ENCODE measurements around the gene DMKN.
A peak's percentile ranks its signal among the peaks of the same experiment; 100 is the strongest.
"Not testable (repeated sequence)": the region's sequence is repeated elsewhere in the genome, so short reads cannot be mapped to it uniquely, and the experiment has no call there.

Gene DMKN

DNA sequence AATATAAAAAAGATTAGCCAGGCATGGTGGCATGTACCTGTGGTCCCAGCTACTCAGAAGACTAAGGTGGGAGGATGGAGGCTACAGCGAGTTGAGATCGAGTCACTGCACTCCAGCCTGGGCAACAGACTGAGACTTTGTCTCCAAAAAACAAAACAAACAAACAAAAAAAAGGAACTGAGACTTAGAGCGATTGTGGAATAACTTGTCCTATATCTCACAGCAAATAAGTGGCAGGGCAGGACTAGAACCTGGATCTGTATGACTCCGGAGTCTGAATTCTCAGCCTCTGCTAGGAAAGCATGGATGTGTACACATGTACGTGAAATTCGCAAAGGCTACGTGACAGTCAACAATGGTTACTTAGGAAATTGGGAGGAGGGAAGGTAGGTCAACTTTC, 43.3 kb downstream of the DMKN start:
- intact Hi-C loops (cut with DNase I; ENCODE audit: low total_unique reads) = no loop called here
- H3K27ac ChIP-seq = no peak overlapping the region
- no peak for TF ChIP-seq CTCF (IDR thresholded peaks at IDR 0.05)

DNA sequence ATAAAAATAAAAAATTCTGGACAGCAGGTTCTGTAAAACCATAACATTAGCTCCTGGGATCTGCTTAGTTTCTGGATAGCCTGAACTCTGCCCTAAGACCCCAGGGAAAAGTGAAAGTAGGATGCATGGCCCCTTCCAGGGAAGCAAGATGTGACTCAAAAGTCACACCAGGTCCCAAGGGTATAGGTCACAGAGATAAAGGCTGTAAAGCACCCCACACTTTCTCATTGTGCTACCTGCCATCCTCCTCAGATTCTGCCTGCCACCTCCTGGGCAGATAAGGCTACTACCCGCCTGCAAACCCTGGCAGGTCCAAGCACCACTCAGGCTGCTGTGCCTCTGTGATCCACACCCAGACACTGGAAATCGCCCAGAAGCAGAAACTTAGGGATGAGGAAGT, 44.8 kb downstream of the DMKN start:
- Histone ChIP-seq H3K9me3 (no peaks in the 10 kb centered on the region), H3K36me3 (no peaks in the 10 kb centered on the region), H3K4me1 (no peaks in the 10 kb centered on the region), H3K27ac (no peak overlapping the region), H3K4me3 (no peak overlapping the region), H3K27me3 (peaks cover 0 to 13% of the 10 kb centered on the region in 2 donors)
- no peak for DNase-seq
- intact Hi-C loops (cut with DNase I; ENCODE audit: low total_unique reads) = no loop called here
- TF ChIP-seq CTCF (IDR thresholded peaks at IDR 0.05) = peak; percentile 11 to 22

More for the DNA sequence above, 43.3 kb downstream of the DMKN start:
- H3K4me1 ChIP-seq = no peaks in the 10 kb centered on the region
- H3K27me3 ChIP-seq = peaks cover 0 to 13% of the 10 kb centered on the region in 2 donors
- DNase-seq = no peak
- no peak overlapping the region for H3K4me3 ChIP-seq
- no peaks in the 10 kb centered on the region for H3K9me3 ChIP-seq
- no peaks in the 10 kb centered on the region for H3K36me3 ChIP-seq

DNA sequence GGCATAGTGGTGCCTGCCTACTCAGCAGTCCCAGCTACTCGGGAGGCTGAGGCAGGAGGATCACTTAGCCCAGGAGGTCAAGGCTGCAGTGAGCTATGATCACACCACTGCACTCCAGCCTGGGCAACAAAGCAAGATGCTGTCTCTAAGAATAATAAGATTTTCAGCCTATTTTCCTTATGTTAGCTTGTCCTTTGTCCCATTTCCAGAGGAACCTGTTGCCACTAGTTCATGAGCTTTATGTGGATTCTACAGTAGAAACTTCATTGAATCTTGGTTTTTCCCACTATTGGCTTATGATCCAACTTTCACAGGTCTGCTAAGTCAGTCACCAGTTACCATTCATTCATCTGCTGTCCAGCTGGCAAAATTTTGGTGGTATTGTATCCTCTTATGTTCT, 47.2 kb downstream of the DMKN start:
- no peak for DNase-seq
- H3K27ac ChIP-seq = no peak overlapping the region
- intact Hi-C loops (cut with DNase I; ENCODE audit: low total_unique reads) = no loop called here
- no peak for TF ChIP-seq CTCF (IDR thresholded peaks at IDR 0.05)
- no peak overlapping the region for H3K4me3 ChIP-seq
- no peaks in the 10 kb centered on the region for H3K4me1 ChIP-seq
- H3K27me3 ChIP-seq = peaks cover 0 to 13% of the 10 kb centered on the region in 2 donors
- H3K9me3 ChIP-seq = no peaks in the 10 kb centered on the region
- H3K36me3 ChIP-seq = no peaks in the 10 kb centered on the region

DNA sequence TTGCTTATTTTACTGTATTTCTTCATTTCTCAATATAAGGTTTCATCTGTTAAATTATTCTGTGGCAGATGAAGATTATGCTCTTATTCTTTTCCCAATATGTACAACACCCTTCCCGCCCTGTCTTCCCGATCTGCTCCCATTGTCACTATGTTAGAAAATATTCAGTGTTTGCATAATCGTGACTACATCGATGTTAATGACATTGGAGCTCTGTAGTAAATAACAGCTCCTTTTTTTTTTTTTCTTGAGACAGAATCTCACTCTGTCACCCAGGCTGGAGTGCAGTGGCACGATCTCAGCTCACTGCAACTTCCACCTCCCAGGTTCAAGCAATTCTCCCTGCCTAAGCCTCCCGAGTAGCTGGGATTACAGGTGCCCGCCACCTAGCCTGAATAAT, 50.5 kb downstream of the DMKN start:
- H3K27ac ChIP-seq; H3K4me1 ChIP-seq; H3K9me3 ChIP-seq; H3K36me3 ChIP-seq; intact Hi-C loops (cut with DNase I; ENCODE audit: low total_unique reads); H3K27me3 ChIP-seq; H3K4me3 ChIP-seq; DNase-seq: not testable (repeated sequence)

- intact Hi-C loops (cut with DNase I; ENCODE audit: low total_unique reads) = no loop called here
- no peak for TF ChIP-seq CTCF (IDR thresholded peaks at IDR 0.05)
- H3K4me3 ChIP-seq = no peak overlapping the region
- peaks cover 0 to 6% of the 10 kb centered on the region in 2 donors for H3K27me3 ChIP-seq
- no peaks in the 10 kb centered on the region for H3K9me3 ChIP-seq
- no peak overlapping the region for H3K27ac ChIP-seq
- H3K4me1 ChIP-seq = no peaks in the 10 kb centered on the region
- no peaks in the 10 kb centered on the region for H3K36me3 ChIP-seq
- DNase-seq = no peak
Observed at GRCh38 chr19:35462476-35462953, 50.9 kb downstream of the DMKN start.

DNA sequence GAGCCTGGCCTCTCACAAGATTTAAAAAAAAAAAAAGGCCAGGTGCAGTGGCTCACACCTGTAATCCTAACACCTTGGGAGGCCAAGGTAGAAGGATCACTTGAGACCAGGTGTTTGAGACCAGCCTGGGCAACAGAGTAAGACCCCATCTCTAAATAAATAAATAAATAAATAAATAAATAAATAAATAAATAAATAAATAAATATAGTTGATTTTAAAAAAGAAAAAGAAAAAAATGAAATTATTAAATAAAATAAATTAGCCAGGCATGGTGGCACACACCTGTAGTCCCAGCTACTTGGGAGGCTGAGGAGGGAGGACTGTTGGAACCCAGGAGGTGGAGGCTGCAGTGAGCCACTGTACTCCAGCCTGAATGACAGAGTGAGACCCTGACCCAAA, 51.7 kb downstream of the DMKN start:
- intact Hi-C loops (cut with DNase I; ENCODE audit: low total_unique reads); H3K27ac ChIP-seq: not testable (repeated sequence)

DNA sequence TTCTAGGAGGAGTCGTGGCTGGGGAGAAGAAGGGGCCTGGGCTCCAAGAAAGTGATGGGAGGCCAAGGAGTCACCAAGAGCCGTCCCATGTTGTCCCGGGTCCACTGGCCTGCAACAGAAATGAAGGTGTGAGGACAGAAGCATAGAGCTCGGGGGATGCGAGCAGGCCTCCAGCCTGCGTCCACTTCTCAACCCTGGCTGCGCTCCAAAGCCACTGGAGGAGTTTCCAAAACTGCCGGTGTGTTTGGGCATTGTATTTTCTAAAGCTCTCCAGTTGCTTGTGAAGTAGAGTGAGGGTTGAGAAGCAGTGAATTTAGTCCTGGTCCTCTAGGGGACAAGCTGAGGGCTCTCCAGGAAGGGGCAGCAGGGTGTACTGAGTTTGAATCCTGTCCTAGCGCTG, 52.4 kb downstream of the DMKN start:
- DNase-seq = no peak
- H3K4me1 ChIP-seq = no peaks in the 10 kb centered on the region
- H3K27ac ChIP-seq = no peak overlapping the region
- H3K36me3 ChIP-seq = no peaks in the 10 kb centered on the region
- intact Hi-C loops (cut with DNase I; ENCODE audit: low total_unique reads) = no loop called here
- no peak for TF ChIP-seq CTCF (IDR thresholded peaks at IDR 0.05)
- H3K4me3 ChIP-seq = no peak overlapping the region
- H3K9me3 ChIP-seq = no peaks in the 10 kb centered on the region
- no peaks in the 10 kb centered on the region for H3K27me3 ChIP-seq

More for the DNA sequence above, 51.7 kb downstream of the DMKN start:
- not testable (repeated sequence) for H3K4me1 ChIP-seq, H3K36me3 ChIP-seq, DNase-seq, H3K27me3 ChIP-seq, H3K9me3 ChIP-seq, H3K4me3 ChIP-seq

Data from tibial artery (tissue), 4 donors.